AG04450 (cell line): Measurements from ENCODE around the gene ZAR1L. TPM values are rescaled to one million over a fixed set of nuclear protein-coding genes. Genes with fewer than 3 reads are reported as not detected.
A peak's percentile ranks its signal among the peaks of the same experiment; 100 is the strongest.

Source experiments
- CTCF ChIA-PET: fragments of 300-600, 350-600 bp; formaldehyde crosslinking; extraction: SDS; loops from one replicate; lab custom pipeline; 2022; ENCODE audit warnings: antibody characterized with exemption, inconsistent platforms; lab: Charles Lee
- POLR2A ChIA-PET: fragments of 350-600 bp; formaldehyde crosslinking; extraction: SDS; loops from one replicate; lab custom pipeline; 2021; ENCODE audit warnings: antibody characterized with exemption, inconsistent platforms; lab: Yijun Ruan, JAX
- DNase-seq: peaks from one replicate; pipeline ENCODE4 v3.0.0-alpha.2; 2011; ENCODE audit warnings: low read depth, low spot score
- H3K27ac ChIP-seq: one replicate; pipeline ENCODE4 v1.5.1; 2012; ENCODE audit warnings: low read depth, low read length, control low read depth
- H3K27me3 ChIP-seq: one replicate; pipeline ENCODE4 v1.6.0; 2012; ENCODE audit warnings: low read length; ENCODE audit not compliant: control insufficient read depth, insufficient read depth
- H3K4me3 ChIP-seq: 2 replicates; pipeline ENCODE4 v1.5.1; 2011; ENCODE audit warnings: mild to moderate bottlenecking, low read depth, low read length, control low read depth
- H3K9me3 ChIP-seq: 2 replicates; pipeline ENCODE4 v1.5.1; 2012; ENCODE audit warnings: low read length; ENCODE audit not compliant: control insufficient read depth, insufficient read depth
- polyA plus RNA-seq: library from polyadenylated mRNA; depleted of rRNA; stranded (reverse); fragments of >200 nt; gene quantifications from 2 replicates; pipeline ENCODE4 v1.2.3, GENCODE V29; 2011
- TF ChIP-seq, protein P1 (sequence below): IDR thresholded peaks from 2 replicates; pipeline ENCODE4 v1.5.1; 2011; ENCODE audit warnings: low read depth, low read length, control low read depth, inconsistent platforms

Gene ZAR1L
- polyA plus RNA-seq, 1 experiment = not detected

DNA sequence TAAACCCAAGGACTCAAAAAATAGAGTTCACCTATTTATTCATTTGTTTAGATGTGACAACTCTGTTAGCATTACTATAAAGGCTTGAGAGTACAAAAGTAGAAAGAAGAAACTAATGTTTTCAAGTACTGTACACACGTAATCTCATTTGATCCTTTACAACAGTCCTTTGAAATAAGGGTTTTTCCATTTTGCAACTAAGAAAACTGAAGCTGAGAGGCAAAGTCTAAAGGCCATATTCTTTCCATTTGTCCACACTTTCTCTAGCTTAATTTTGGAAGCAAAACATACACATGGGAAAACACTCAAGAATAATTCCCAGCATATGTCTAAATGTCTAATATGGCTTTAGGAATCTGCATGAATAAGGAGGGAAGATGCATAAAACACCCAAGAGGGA lies 34.1 kb downstream of the ZAR1L start:
- Histone ChIP-seq H3K27ac (no peak overlapping the region), H3K4me3 (no peak overlapping the region), H3K9me3 (no peaks in the 10 kb centered on the region), H3K27me3 (no peaks in the 10 kb centered on the region)
- TF ChIP-seq, protein P1, sequence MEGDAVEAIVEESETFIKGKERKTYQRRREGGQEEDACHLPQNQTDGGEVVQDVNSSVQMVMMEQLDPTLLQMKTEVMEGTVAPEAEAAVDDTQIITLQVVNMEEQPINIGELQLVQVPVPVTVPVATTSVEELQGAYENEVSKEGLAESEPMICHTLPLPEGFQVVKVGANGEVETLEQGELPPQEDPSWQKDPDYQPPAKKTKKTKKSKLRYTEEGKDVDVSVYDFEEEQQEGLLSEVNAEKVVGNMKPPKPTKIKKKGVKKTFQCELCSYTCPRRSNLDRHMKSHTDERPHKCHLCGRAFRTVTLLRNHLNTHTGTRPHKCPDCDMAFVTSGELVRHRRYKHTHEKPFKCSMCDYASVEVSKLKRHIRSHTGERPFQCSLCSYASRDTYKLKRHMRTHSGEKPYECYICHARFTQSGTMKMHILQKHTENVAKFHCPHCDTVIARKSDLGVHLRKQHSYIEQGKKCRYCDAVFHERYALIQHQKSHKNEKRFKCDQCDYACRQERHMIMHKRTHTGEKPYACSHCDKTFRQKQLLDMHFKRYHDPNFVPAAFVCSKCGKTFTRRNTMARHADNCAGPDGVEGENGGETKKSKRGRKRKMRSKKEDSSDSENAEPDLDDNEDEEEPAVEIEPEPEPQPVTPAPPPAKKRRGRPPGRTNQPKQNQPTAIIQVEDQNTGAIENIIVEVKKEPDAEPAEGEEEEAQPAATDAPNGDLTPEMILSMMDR = no peak
- no peak for DNase-seq
- ChIA-PET CTCF (no interaction called here), POLR2A (no interaction called here)

DNA sequence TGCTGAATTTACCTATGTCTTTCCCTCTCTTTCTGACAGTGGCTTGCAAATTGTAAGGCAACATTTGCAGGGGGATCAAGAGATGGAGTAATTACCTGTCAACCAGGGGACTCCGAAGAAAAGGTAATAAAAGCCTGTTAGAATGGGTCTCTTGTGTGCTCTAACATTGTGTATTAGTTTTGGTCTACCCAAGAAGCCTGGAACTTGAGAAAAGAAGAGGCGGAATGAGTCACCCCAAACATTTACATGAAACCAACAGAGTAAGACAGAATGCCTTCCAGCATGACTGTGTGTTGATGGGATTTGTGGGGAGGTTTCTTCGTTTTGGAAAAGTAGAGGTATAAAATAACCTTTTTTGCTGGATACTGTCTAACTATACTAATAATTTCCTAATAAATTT lies 36.7 kb downstream of the ZAR1L start:
- H3K27ac ChIP-seq = peak overlapping the region; percentile 53
- TF ChIP-seq, protein P1 = no peak
- DNase-seq = peak; percentile 50
- no peaks in the 10 kb centered on the region for H3K27me3 ChIP-seq
- no peaks in the 10 kb centered on the region for H3K9me3 ChIP-seq
- POLR2A ChIA-PET = no interaction called here
- no peak overlapping the region for H3K4me3 ChIP-seq
- CTCF ChIA-PET = no interaction called here

DNA sequence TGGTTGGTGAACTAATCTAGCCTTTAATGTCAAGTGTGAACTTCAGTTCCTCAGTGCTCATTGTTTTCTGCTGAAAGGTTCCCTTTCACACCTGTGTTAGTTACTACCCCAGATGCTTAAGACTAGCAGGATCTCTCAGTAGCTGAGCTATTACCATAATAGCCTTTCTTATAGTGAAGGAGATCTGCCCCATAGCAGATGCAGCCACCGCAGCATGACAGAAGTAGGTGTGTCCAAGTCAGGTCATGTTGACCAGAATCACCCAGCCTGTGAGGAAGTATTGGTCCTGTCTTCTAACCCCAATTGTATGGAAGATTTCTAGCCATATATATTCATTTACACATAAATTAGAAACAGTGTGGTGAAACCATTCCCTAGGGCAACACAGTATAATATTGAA lies 37.3 kb downstream of the ZAR1L start:
- Histone ChIP-seq H3K27me3 (no peaks in the 10 kb centered on the region), H3K4me3 (no peak overlapping the region), H3K27ac (no peak overlapping the region), H3K9me3 (no peaks in the 10 kb centered on the region)
- POLR2A ChIA-PET = no interaction called here
- TF ChIP-seq, protein P1 = no peak
- CTCF ChIA-PET = no interaction called here
- DNase-seq = no peak

DNA sequence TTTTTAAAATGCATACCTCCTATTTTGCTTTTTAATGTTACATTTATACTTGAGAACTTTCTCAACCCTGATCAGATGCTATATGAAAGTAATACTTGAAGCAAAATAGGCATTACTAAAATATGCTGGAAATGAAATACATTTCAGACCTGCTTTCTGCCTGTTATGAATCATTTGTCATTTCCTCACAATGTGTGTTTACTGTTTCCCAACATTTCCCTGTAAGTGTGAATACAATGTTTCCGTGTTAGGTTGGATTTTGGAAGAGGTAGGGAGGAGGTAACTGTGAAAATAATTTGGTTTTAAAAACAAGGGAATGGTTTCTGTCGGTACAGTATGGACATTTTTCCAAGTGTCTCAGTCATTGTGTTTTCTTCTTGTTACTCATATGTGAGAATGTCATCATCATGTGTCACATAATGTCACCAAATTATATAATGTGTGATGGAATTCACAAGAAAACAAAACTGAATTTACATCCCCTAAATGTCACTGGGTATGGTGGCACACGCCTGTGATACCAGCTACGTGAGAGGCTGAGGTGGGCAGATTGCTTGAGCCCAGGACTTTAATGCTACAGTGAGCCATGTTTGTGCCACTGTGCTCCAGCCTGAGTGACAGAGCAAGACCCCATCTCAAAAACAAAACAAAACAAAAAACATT lies 43.0 kb downstream of the ZAR1L start:
- ChIA-PET POLR2A (no interaction called here), CTCF (no interaction called here)
- TF ChIP-seq, protein P1 = no peak
- Histone ChIP-seq H3K27ac (no peak overlapping the region), H3K9me3 (no peaks in the 10 kb centered on the region), H3K27me3 (no peaks in the 10 kb centered on the region), H3K4me3 (no peak overlapping the region)
- no peak for DNase-seq

DNA sequence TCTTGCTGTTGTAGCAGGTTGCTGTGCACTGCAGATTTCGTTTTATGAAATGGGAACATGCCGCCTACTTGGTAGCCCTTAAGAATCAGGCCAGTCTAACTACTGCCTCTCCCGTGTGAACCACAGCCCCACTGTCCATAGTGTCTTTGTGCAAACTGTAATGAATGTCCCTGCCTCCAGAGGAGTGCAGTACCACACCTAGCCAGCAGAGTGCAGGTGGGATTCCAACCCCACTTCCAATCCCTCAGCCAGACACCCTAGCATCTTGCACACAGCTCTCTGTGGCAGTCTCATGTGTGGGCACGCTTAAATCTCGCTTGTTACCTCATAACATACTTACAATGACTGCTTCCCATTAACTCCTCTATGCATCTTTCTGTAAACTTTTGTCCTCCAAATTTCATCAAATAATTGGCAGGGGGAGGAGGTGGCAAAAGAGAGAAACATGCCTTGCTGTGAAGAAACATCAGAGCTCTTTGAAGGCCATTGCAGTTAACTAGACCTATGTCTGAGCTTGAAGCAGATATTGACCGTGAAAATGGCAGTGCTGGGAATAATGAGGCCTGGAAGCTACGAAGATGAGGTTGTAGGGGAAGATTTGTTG lies 47.2 kb downstream of the ZAR1L start:
- no peak overlapping the region for H3K4me3 ChIP-seq
- no peak for DNase-seq
- TF ChIP-seq, protein P1 = peak; percentile 47
- POLR2A ChIA-PET = no interaction called here
- CTCF ChIA-PET = interaction anchor here (0.9 kb wide), 1 partner anchor 22 kb away, joined by 3 read pairs; no protein-coding TSS in a partner anchor
- no peak overlapping the region for H3K27ac ChIP-seq
- no peaks in the 10 kb centered on the region for H3K9me3 ChIP-seq
- H3K27me3 ChIP-seq = no peaks in the 10 kb centered on the region
